ENCODE data around the gene POLR2B. TPM values are rescaled to one million over a fixed set of nuclear protein-coding genes. Genes with fewer than 3 reads are reported as not detected.

Gene POLR2B
- 75.7 and 113 TPM in 2 replicates for total RNA-seq

GRCh38 chr4:56978750-56979303, at the start of gene POLR2B:
Gene POLR2B, plus strand, starts transcription at chr4:56978896. Its CDS starts 90 bp downstream, at chr4:56978986.

GRCh38 chr4:56977321-56978012, 1.2 kb upstream of the POLR2B start, which contains the start of gene NOA1:
Gene NOA1, minus strand, starts transcription at chr4:56977606. Its CDS starts 21 bp downstream, at chr4:56977585.

Other genes starting within 250 kb of the POLR2B start
- not detected in 2 replicates for gene SPINK2, start 157.2 kb upstream of the POLR2B start, total RNA-seq
- gene REST, start 71.0 kb upstream of the POLR2B start, total RNA-seq = 13.8 and 14.9 TPM in 2 replicates
- 19.0 and 19.2 TPM in 2 replicates for gene NOA1, start 1.3 kb upstream of the POLR2B start, total RNA-seq
- gene IGFBP7, start 131.5 kb downstream of the POLR2B start, total RNA-seq = 20.1 and 26.7 TPM in 2 replicates

All from bronchus fibroblast of lung (primary cell).